ENCODE measurements around the gene NECAB2. TPM values are rescaled to one million over a fixed set of nuclear protein-coding genes. Genes with fewer than 3 reads are reported as not detected.

NECAB2 gene
- total and polyA plus RNA-seq, 2 experiments from 2014 or later: 1.6 to 5.1 TPM

DNA sequence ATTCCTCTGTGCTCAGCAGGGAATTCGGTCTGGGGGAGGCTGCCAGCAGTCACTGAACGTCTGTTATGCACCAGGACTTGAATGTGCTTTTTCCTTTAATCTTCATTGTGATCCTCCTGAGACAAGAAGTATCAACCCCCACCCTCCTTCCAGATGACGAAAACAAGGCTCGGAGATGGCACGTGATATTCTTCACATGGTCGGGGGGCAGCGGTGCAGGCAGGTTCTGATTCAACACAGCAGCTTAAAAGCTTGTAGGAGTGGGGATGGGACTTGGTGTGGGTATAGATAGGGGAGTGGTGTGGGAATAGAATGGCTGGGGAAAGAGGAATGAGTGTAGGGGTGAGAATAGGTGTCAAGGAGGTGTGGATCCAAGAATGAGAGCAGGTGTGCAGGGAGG lies 6.4 kb downstream of the NECAB2 start:
- no peak overlapping the region for H3K4me3 ChIP-seq
- H3K9me2 ChIP-seq (ENCODE audit: insufficient read depth): no peaks in the 10 kb centered on the region
- TF ChIP-seq, protein P1, sequence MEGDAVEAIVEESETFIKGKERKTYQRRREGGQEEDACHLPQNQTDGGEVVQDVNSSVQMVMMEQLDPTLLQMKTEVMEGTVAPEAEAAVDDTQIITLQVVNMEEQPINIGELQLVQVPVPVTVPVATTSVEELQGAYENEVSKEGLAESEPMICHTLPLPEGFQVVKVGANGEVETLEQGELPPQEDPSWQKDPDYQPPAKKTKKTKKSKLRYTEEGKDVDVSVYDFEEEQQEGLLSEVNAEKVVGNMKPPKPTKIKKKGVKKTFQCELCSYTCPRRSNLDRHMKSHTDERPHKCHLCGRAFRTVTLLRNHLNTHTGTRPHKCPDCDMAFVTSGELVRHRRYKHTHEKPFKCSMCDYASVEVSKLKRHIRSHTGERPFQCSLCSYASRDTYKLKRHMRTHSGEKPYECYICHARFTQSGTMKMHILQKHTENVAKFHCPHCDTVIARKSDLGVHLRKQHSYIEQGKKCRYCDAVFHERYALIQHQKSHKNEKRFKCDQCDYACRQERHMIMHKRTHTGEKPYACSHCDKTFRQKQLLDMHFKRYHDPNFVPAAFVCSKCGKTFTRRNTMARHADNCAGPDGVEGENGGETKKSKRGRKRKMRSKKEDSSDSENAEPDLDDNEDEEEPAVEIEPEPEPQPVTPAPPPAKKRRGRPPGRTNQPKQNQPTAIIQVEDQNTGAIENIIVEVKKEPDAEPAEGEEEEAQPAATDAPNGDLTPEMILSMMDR (conservative IDR thresholded peaks at IDR 0.05; ENCODE audit: low read depth in 2 of 2): no peak
- TF ChIP-seq ZNF462 (CRISPR knock-in tag; IDR thresholded peaks at IDR 0.05): no peak
- no peak overlapping the region for H3K27ac Mint-ChIP-seq
- H3K4me2 ChIP-seq: no peak overlapping the region
- peaks cover 21% of the 10 kb centered on the region for H3K9me3 Mint-ChIP-seq
- ATAC-seq: no peak
- peaks cover 7% of the 10 kb centered on the region; the same call in 2 of the 3 replicates for H3K4me1 Mint-ChIP-seq
- H3K27ac ChIP-seq (ENCODE audit: low read depth): no peak overlapping the region
- H3K27me3 ChIP-seq (ENCODE audit: insufficient read depth): 0 out of 2 replicates have a peak, but pooled peaks cover 5% of the 10 kb centered on the region
- H3K4me3 Mint-ChIP-seq: no peak overlapping the region
- H3K36me3 ChIP-seq (ENCODE audit: insufficient read depth): no peaks in the 10 kb centered on the region
- H4K20me1 ChIP-seq (replicated peaks; ENCODE audit: insufficient read depth): no peaks in the 10 kb centered on the region
- peaks cover 19% of the 10 kb centered on the region for H3K36me3 Mint-ChIP-seq (ENCODE audit: low read depth)
- H2AFZ ChIP-seq: no peak overlapping the region
- H3K27me3 Mint-ChIP-seq (ENCODE audit: insufficient read depth, low read depth, poor library complexity): peaks cover 15% of the 10 kb centered on the region
- H3F3A ChIP-seq (replicated peaks; ENCODE audit: low read depth): no peaks in the 10 kb centered on the region
- no peaks in the 10 kb centered on the region; the same call in 1 of the 2 replicates for H3K4me1 ChIP-seq (ENCODE audit: insufficient read depth)
- no peaks in the 10 kb centered on the region for H3K79me2 ChIP-seq (replicated peaks; ENCODE audit: insufficient read depth)
- no peak for DNase-seq (ENCODE audit: low spot score)

GRCh38 chr16:83975590-83976260 lies 7.7 kb downstream of the NECAB2 start:
- no peak overlapping the region for H3K27ac Mint-ChIP-seq
- peaks cover 24% of the 10 kb centered on the region for H3K9me3 Mint-ChIP-seq
- H3K36me3 ChIP-seq (ENCODE audit: insufficient read depth): no peaks in the 10 kb centered on the region
- H3K27me3 ChIP-seq (ENCODE audit: insufficient read depth): no peaks in the 10 kb centered on the region
- peaks cover 10% of the 10 kb centered on the region for H3K27me3 Mint-ChIP-seq (ENCODE audit: insufficient read depth, low read depth, poor library complexity)
- H3K9me2 ChIP-seq (ENCODE audit: insufficient read depth): no peaks in the 10 kb centered on the region
- H3K4me1 ChIP-seq (ENCODE audit: insufficient read depth): no peaks in the 10 kb centered on the region; the same call in 1 of the 2 replicates
- no peak overlapping the region for H3K27ac ChIP-seq (ENCODE audit: low read depth)
- DNase-seq (ENCODE audit: low spot score): no peak
- H3K4me3 Mint-ChIP-seq: no peak overlapping the region
- no peak overlapping the region for H3K4me2 ChIP-seq
- no peaks in the 10 kb centered on the region; the same call in 2 of the 3 replicates for H3K4me1 Mint-ChIP-seq
- no peaks in the 10 kb centered on the region for H3F3A ChIP-seq (replicated peaks; ENCODE audit: low read depth)
- H2AFZ ChIP-seq: no peak overlapping the region
- H4K20me1 ChIP-seq (replicated peaks; ENCODE audit: insufficient read depth): no peaks in the 10 kb centered on the region
- ATAC-seq: no peak
- no peak overlapping the region for H3K4me3 ChIP-seq
- H3K36me3 Mint-ChIP-seq (ENCODE audit: low read depth): peaks cover 22% of the 10 kb centered on the region
- no peaks in the 10 kb centered on the region for H3K79me2 ChIP-seq (replicated peaks; ENCODE audit: insufficient read depth)
- TF ChIP-seq ZNF462 (CRISPR knock-in tag; IDR thresholded peaks at IDR 0.05): no peak

Data from GM23338 (cell line).